HepG2 (cell line): ENCODE measurements around the gene SELL. TPM values are rescaled to one million over a fixed set of nuclear protein-coding genes. Genes with fewer than 3 reads are reported as not detected.

Source experiments
- ATAC-seq: fragments of 200-7000 bp; cut with Tn5 transposase; 3 replicates; pipeline ENCODE4 v1.9.1; 2020; ENCODE audit warnings: mild to moderate bottlenecking, moderate library complexity
- BruUV-seq: library from RNA; stranded (reverse); fragments of 400-500 nt; replicated peaks from 2 replicates; lab custom pipeline; 2021; lab: Mats Ljungman, UMichigan
- CTCF ChIA-PET: fragments of 300-600 bp; formaldehyde crosslinking; extraction: SDS; loops from one replicate; lab custom pipeline; 2021; ENCODE audit warnings: low total read pairs, inconsistent platforms, low intra/inter-chr PET ratio; lab: Yijun Ruan, JAX
- POLR2A ChIA-PET: fragments of 350-600 bp; sonication (Branson Sonifier 250); formaldehyde crosslinking; loops from one replicate; lab custom pipeline; 2020; ENCODE audit warnings: antibody characterized with exemption, inconsistent platforms; lab: Yijun Ruan, JAX
- DNase-seq: peaks from one replicate; pipeline ENCODE4 v3.0.0-alpha.2; 2015; ENCODE audit warnings: low spot score
- FAIRE-seq: peaks from 3 replicates; lab custom pipeline; 2011; peaks lifted over from hg19 to GRCh38; lab: Jason Lieb, UNC
- H2AFZ ChIP-seq: one replicate; pipeline ENCODE4 v1.6.1; 2011; ENCODE audit warnings: low read length, inconsistent platforms
- H3K27ac ChIP-seq: fragments of 300-600 bp; 3 replicates; pipeline ENCODE4 v1.8.0; 2011; ENCODE audit warnings: mixed run types, mild to moderate bottlenecking, mixed read lengths, low read length, inconsistent platforms; ENCODE audit not compliant: insufficient read depth; ENCODE audit errors: extremely low read length
- H3K27me3 ChIP-seq, 2 experiments: fragments of 200-600 bp in 1 of 2; 2 replicates in 1 of 2; 3 replicates in 1 of 2; pipeline versions ENCODE4 v1.6.0 to v1.8.0; 2011; ENCODE audit warnings: low read length in 2 of 2, mild to moderate bottlenecking in 2 of 2, moderate library complexity in 2 of 2, inconsistent platforms in 1 of 2; ENCODE audit not compliant: insufficient read depth in 2 of 2, control insufficient read depth in 1 of 2
- H3K36me3 ChIP-seq, 2 experiments: fragments of 200-600 bp in 1 of 2; replicated peaks in 1 of 2; 2 replicates in 1 of 2; 3 replicates in 1 of 2; pipeline versions ENCODE4 v1.5.1 to v1.8.0; 2011; ENCODE audit warnings: low read length in 2 of 2, inconsistent platforms in 1 of 2; ENCODE audit not compliant: insufficient read depth in 2 of 2, control insufficient read depth in 1 of 2
- H3K4me1 ChIP-seq: 2 replicates; pipeline ENCODE4 v1.5.1; 2012; ENCODE audit warnings: low read length, inconsistent platforms; ENCODE audit not compliant: insufficient read depth
- H3K4me2 ChIP-seq: 2 replicates; pipeline ENCODE4 v1.6.0; 2011; ENCODE audit warnings: low read depth, low read length, inconsistent platforms
- H3K4me3 ChIP-seq, 3 experiments: fragments of 200-600 bp in 1 of 3; sonication (generic), shearing (Covaris generic) in 1 of 3; replicated peaks in 1 of 3; 2 replicates each; pipeline ENCODE4 v1.5.1; 2011 to 2016; ENCODE audit warnings: low read length in 3 of 3, inconsistent platforms in 2 of 3, low read depth in 2 of 3, mild to moderate bottlenecking in 2 of 3, control low read depth in 1 of 3, mixed read lengths in 1 of 3; ENCODE audit not compliant: insufficient read depth in 1 of 3
- H3K79me2 ChIP-seq: one replicate; pipeline ENCODE4 v1.6.1; 2011; ENCODE audit warnings: low read length, inconsistent platforms; ENCODE audit not compliant: insufficient read depth
- H3K9ac ChIP-seq: 2 replicates; pipeline ENCODE4 v1.6.0; 2011; ENCODE audit warnings: mild to moderate bottlenecking, low read depth, low read length, inconsistent platforms; ENCODE audit not compliant: insufficient read depth
- H3K9me3 ChIP-seq: 2 replicates; pipeline ENCODE4 v1.5.1; 2012; ENCODE audit warnings: mild to moderate bottlenecking, low read length
- H4K20me1 ChIP-seq: 2 replicates; pipeline ENCODE4 v1.6.0; 2011; ENCODE audit warnings: inconsistent platforms, mild to moderate bottlenecking, low read length, moderate library complexity; ENCODE audit not compliant: insufficient read depth
- CTCF ChIP-seq: sonication (generic); formaldehyde crosslinking; IDR thresholded peaks from 2 replicates; pipeline ENCODE4 v1.5.0; 2020; ENCODE audit warnings: mild to moderate bottlenecking, missing genetic modification reagents, moderate library complexity
- USF2 ChIP-seq, 2 experiments: sonication (generic) in 1 of 2; formaldehyde crosslinking in 1 of 2; IDR thresholded peaks; 2 replicates each; pipeline versions ENCODE4 v1.5.1 to v1.6.1; 2011 to 2020; ENCODE audit warnings: borderline replicate concordance in 1 of 2, low read depth in 1 of 2, low read length in 1 of 2, mild to moderate bottlenecking in 1 of 2, missing genetic modification reagents in 1 of 2, moderate library complexity in 1 of 2
- ZNF256 ChIP-seq: sonication (generic); formaldehyde crosslinking; conservative IDR thresholded peaks from 2 replicates; pipeline ENCODE4 v1.4.0; 2020; ENCODE audit warnings: missing genetic modification reagents
- ZNF891 ChIP-seq: sonication (generic); formaldehyde crosslinking; IDR thresholded peaks from 2 replicates; pipeline ENCODE4 v1.5.0; 2020; ENCODE audit warnings: mild to moderate bottlenecking, missing genetic modification reagents
- WGBS: methylation state at CpG from one replicate; pipeline ENCODE4 v1.1.6; 2017; ENCODE audit warnings: low lambda C conversion rate; 5-methylcytosine and 5-hydroxymethylcytosine counted together
- in situ Hi-C: cut with HindIII; loops from 2 replicates; pipeline ENCODE4 v1.10.0; 2017; ENCODE audit warnings: low pct_unique_long_range_greater_than_20kb; ENCODE audit not compliant: extremely low pct_ligation_motif_present
- intact Hi-C: fragments of 100-400 bp; cut with micrococcal nuclease; formaldehyde crosslinking; loops from one replicate; pipeline ENCODE4 v1.10.0; 2022; ENCODE audit not compliant: unreplicated experiment
- polyA plus RNA-seq, 8 experiments: library from polyadenylated mRNA; depleted of rRNA in 3 of 8; stranded (reverse) in 7 of 8; unstranded in 1 of 8; fragments of >200 nt; fragmentation: Illumina TruSeq in 4 of 8; extraction: Trizol in 4 of 8; gene quantifications; 2 replicates each; pipeline versions ENCODE4 v1.2.1 to v1.2.3, GENCODE V29; 2011 to 2016; ENCODE audit warnings: low read depth in 4 of 8, missing spikeins in 1 of 8, mixed read lengths in 1 of 8; ENCODE audit not compliant: insufficient read depth in 1 of 8
- total RNA-seq, 5 experiments: library from RNA; depleted of rRNA; stranded (reverse); fragments of >200 nt; fragmentation: Illumina TruSeq; extraction: Trizol; gene quantifications; 2 replicates each; pipeline ENCODE4 v1.2.3, GENCODE V29; 2016; ENCODE audit warnings: low read depth in 1 of 5
- TF ChIP-seq, protein P1 (sequence below): sonication (generic); formaldehyde crosslinking; IDR thresholded peaks from 2 replicates; pipeline ENCODE4 v1.4.0; 2020; ENCODE audit warnings: mild to moderate bottlenecking, missing genetic modification reagents

Gene SELL
- total and polyA plus RNA-seq, 2 of the 13 experiments (the other 11 are each of a cell fraction or from before 2014, with no cell fraction given) = 0.13 to 0.18 TPM

DNA sequence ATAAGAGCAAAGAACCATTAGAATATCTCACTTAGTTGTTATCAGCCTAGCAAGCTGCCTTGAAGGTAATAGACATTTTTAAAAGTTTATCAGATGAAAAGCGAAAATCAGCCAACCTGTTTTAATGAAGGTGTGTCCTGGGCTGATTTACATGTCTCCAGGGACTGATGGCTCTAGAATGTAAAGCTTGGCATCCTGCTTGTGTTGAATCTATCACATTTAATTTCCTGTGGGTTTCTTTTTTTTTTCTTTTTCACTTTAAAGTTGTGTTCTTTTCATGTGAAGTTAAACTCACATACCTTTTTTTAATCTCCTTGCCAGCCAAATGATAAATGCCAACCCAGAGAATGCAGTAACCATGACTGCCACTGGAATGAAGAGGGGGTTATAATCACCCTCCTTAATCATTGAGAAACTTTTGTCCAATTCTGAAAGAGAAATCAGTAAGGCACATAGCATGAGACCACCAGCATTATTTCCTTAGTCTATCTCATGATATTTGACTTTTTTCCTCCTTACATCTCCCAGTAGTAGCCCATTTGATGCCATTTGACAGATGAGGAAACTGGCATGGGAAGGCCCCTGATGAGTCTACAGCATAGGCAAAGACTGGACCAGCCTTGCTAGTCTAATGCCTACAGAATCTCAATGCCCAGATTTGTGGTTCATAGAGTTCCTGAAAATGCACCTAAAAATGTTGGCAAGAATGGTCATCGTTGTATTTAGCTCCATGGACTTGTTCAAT lies 10.0 kb downstream of the SELL start (continued):
- TF ChIP-seq, protein P1, sequence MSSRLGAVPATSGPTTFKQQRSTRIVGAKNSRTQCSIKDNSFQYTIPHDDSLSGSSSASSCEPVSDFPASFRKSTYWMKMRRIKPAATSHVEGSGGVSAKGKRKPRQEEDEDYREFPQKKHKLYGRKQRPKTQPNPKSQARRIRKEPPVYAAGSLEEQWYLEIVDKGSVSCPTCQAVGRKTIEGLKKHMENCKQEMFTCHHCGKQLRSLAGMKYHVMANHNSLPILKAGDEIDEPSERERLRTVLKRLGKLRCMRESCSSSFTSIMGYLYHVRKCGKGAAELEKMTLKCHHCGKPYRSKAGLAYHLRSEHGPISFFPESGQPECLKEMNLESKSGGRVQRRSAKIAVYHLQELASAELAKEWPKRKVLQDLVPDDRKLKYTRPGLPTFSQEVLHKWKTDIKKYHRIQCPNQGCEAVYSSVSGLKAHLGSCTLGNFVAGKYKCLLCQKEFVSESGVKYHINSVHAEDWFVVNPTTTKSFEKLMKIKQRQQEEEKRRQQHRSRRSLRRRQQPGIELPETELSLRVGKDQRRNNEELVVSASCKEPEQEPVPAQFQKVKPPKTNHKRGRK (CRISPR knock-in tag) = no peak
- TF ChIP-seq ZNF256 = no peak
- TF ChIP-seq USF2 (IDR thresholded peaks at IDR 0.05; ENCODE audit: low read depth, low read length) = no peak
- TF ChIP-seq USF2 (CRISPR knock-in tag; IDR thresholded peaks at IDR 0.05; ENCODE audit: borderline replicate concordance) = no peak

DNA sequence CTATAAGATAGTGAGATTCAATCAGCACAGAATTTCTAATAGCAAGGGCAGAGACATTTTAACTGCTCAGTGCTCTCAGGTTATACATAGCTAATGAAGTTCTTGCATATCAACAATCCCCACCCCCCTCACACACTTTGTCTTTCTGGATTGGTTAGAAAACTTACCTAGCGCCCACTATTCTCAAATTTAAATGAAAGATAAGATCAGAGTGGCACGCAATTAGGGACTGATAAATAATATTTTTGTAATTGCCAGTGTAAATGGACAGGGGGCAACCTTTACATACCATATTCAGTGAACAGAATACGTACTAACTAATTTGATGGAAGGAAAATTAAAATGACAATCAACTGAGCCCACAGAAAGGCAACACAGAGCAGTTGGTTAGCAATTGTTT lies 11.7 kb downstream of the SELL start:
- FAIRE-seq (no peak), ATAC-seq (no peak), DNase-seq (no peak)
- H3K4me1 ChIP-seq = no peaks in the 10 kb centered on the region
- 35% methylated on average over 3 of the region's 3 CpGs for WGBS
- ChIA-PET CTCF (no interaction called here), POLR2A (no interaction called here)
- intact Hi-C loops = loop anchor here (1.0 kb wide), 1 partner anchor 110 kb away; no protein-coding TSS in a partner anchor
- H3K79me2 ChIP-seq = no peaks in the 10 kb centered on the region
- H3K27me3 ChIP-seq = 0 out of 5 replicates have a peak, but pooled peaks cover 0 to 4% of the 10 kb centered on the region in 2 experiments
- in situ Hi-C loops = no loop called here
- no TSS peak for BruUV-seq
- no peaks in the 10 kb centered on the region for H4K20me1 ChIP-seq
- H3K36me3 ChIP-seq = no peaks in the 10 kb centered on the region
- TF ChIP-seq CTCF (CRISPR knock-in tag) = 0 out of 2 replicates have a peak, but pooled peaks have one; percentile 9
- TF ChIP-seq ZNF891 (CRISPR knock-in tag) = no peak
- H2AFZ ChIP-seq = no peak overlapping the region
- H3K9ac ChIP-seq = no peak overlapping the region
- H3K27ac ChIP-seq = no peak overlapping the region
- no peak overlapping the region for H3K4me2 ChIP-seq
- no peaks in the 10 kb centered on the region for H3K9me3 ChIP-seq
- H3K4me3 ChIP-seq = no peak overlapping the region
